NAMALWA (cell line): ENCODE data around the gene SRSF1.
"Not testable (repeated sequence)": the region's sequence is repeated elsewhere in the genome, so short reads cannot be mapped to it uniquely, and the experiment has no call there.

Source experiments
- DNase-seq: peaks from one replicate; pipeline ENCODE4 v3.0.0-alpha.2; 2015; ENCODE audit warnings: low spot score

Gene SRSF1, protein sequence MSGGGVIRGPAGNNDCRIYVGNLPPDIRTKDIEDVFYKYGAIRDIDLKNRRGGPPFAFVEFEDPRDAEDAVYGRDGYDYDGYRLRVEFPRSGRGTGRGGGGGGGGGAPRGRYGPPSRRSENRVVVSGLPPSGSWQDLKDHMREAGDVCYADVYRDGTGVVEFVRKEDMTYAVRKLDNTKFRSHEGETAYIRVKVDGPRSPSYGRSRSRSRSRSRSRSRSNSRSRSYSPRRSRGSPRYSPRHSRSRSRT

DNA sequence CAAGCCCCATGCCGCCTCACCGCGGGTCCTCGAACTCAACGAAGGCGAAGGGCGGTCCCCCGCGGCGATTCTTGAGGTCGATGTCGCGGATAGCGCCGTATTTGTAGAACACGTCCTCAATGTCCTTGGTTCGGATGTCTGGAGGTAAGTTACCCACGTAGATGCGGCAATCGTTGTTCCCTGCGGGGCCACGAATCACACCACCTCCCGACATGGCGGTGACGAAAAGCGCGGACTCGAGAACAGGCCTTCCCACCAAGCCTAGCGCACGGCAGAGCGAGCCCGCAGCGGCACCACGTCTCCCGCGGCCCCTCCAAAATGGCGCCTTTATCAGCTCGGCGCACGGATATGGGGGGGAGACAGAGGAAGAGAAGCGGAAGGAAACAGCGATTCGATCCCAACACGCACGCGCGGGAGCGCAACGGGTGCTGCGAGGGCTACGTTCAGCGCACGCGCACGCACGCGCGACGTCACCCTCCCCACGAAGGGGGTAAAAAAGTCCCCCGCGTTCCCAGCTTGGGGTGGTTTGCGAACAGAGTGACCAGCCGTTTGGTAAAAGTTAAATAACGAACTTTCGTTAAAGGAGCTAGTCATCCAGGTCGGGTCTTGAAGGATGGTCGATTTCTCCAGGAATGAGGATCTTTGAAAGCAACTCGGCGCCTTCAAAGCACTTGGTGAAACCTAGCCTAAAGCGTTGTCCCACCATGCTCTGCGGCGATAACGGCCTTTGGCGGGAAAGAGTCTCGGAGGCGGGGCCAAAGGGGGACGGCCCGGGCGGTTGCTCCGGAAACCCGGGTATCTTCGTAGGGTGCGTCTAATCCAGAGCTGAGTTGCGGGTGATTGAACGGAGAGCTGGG is at the start of gene SRSF1:
TSS of gene SRSF1 (minus strand) at position 323 of the 857 bp plus-strand sequence. CDS start at position 214, 109 bp downstream.
- DNase-seq = peak; percentile 98

DNA sequence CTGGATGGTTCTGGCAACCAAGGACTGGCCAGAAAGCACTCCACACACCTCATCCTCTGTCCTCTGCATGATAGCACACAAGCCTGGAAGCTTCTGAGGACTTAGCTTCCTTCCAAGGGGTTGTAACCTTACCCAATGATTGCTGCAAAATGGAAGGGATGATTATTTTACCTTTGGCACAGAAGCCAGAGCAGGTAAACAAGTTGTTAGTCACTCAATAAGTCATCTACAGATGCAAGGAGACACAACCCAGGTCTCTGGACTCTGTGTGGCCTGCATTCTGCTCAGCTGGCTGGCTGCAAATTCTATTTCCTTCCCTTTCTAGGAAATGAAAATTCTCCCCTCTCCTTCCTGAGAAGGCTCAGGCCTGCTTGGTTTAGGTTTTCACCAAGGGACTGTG is 49.4 kb upstream of the SRSF1 start:
- DNase-seq = no peak

DNA sequence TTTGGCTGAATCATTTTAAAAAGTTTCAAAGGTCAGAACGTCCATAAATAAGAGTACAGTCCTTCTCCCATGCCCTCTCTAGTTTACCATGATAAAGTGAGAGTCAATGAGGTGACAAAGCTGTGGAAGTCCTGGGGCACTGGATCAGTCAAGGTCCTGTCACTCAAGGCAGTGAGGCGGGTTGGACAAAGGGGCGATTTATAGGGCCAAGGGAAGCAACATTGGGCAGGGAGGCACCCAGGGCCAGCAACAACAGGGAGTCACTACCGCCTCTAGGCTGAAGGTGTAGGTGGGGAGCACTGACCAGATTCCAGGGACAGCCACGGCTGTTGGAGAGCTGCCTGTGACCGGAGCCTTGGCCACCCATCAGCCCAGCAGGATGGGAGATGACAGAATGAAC is 47.6 kb upstream of the SRSF1 start:
- no peak for DNase-seq

DNA sequence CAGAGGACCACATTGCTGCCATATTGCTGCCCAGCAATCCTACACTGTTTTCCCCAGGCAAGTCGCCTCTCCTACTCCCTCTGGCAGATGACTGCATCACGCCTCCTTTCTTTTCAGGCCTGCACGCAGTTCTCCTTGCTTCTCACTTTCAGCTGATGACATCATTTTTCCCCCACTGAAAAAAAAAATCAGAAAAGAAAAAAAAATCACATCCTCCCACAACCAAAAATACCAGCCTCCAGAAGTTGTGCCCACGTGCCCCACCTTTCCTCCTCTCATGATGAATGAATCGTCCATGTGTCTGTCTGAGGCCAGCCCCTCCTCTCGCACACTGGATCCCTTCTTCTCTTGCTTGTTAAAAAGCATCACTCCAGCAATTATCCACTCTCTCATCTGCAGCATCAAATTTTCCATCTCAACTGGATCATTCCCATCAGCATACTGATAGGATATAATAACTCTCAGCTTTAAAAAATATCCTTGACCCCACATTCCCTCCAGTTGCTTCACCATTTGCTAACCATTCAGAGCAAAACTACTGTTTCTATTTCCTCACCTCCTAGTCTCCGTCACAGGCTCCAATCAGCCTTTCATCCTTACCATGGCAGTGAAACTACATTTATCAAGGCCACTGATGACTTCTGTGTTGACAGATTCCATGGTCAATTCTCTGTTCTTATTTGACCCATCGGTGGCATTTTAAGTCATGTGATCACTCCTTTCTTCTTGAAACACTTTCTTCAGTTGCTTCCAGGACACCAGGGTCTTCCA is 46.1 kb upstream of the SRSF1 start:
- DNase-seq = no peak

DNA sequence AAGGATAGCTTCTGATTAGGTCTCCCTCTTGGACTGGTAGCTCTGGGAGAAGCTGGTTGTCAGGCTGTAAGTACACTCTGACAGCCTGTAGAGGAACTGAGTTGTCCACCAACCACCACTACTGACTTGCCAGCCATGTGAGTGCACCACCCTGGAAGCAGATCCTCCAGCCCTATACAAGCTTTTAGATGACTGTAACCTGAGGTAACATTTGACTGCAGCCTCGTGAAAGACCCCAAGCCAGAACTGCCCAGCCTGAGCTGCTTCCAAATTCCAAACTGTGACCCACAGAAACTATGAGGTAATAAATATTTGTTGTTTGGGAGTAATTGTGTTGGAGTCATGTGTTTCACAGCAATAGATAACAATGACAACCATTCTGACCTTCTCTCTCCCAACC is 45.4 kb upstream of the SRSF1 start:
- DNase-seq = no peak

DNA sequence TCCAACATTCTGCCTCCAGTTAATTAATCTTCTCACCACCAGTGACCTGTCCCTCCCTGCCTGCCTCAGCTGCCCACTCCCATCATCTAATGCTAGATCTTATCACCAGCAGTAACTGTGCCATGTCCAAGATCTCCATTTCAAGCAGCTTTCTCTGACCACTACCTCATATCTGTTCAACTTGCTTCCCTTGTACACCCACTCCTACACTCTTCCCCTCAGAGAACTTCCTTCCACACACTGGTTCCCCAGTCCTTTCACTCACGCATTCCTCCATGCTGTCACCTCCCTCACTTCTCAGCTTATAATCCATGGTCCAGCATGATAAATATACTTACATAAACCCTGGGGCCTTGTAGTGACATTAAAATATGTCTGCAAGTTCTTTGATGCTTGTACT is 44.4 kb upstream of the SRSF1 start:
- DNase-seq = no peak

DNA sequence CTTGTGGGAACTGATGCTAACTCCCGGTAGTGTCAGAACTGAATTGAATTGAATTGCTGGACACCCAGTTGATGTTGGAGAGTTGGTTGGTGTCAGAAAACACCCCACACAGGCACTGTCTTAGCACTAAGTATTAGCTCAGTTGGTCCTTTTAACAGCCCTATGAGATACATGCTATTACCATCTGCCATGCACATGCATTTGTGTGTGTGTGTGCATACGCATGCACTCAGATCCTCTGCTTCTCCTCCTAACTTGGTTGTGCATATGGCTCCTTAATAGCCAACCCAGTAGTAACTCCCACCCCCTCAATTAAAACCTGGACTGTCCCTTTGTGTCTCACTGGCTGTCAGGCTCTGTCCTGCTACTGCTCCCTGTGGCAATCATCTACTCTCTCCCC is 43.9 kb upstream of the SRSF1 start:
- no peak for DNase-seq

DNA sequence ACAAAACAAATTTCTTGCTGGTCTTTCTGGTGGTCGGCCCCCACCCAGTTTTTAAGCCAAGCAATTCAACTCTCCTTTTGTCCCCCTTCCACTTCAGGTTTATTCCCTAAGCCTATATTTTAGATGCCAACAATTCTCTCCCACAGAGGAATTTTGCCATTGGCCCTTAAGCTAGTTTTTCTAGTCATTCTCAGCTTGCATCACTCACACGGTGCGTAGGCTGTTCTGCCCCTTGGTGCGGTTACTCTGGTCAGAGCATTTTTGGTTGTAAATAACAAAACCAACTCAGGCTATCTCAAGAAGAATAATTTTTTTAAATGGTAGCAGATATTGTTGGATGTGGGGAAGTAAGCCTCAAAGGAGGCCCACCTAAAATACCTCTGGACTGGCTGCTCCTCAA is 42.5 kb upstream of the SRSF1 start:
- DNase-seq = no peak

DNA sequence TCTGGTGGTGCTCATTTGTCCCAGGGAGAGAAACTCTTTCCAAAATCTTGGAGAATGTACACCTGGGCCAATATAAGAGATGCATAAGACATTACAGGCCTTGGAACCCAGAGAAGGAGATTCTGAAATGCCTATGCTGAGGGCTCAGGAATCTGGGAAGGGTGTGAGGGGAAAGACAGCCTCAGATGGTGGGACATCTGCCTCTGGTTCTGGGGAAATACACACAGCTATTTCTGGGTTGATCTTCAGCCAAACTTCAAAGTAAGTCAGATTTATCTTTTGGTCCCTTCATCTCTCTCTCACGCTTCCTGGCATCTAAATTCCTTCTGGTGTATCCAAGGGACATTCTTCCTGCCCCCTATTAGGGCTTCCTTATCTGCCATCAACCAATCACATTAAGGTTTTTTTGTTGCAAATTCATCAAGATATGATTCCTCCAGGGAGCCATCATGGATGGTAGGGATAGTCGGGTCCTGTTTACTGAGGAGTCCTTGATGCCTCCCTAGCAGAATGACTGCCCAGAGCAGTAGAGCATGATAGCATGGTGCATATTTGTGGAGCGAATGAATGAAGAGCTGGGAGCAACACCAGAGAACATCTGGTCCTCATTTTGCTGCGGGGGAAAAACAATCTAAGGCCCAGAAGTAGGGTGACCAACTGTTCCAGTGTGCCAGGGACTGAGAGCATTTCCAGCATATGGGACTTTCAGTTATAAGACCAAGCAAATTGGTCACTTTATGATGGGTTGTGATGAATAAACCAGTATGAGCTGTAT is 40.5 kb upstream of the SRSF1 start:
- no peak for DNase-seq

DNA sequence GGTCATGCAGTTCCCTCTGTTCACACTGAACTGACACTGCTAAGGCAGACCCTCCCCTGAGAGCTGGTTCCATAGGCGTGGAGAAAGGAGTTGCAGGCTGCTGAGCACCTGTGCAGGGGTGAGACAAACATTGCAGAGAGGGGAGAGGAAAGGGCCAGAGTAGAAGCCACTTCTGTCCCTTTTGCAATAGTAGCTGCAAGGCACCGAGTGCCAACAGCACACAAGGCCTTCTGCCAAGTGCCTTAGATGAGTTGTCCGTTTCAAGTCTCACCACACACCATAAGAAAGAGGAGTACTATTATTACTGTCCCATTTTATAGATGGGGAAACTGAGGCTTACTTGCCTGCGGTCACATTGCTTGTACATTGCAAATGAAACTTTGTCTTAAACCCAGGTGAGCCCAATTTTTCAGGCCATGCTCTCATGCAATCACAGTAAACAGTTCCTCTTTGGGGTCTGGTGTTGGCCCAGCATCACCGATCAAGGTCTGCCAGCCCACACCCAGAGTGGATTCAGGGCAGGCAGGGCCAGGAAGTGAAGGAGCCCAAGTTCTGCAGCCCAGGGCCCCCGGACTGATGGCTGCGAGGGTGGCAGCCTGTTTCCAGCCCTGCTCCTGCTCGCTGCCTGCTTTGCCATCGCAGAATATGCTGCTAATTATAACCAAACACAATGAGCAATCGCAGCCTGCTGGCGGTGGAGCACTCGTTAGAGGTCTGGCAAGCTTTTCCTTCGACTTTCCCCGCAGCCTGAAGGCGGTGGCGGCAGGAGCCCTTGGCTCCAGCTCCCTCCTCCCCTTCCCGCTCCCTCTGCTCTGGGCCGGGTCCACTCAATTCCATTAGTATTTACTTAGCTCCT is 39.4 kb upstream of the SRSF1 start:
- DNase-seq = no peak

DNA sequence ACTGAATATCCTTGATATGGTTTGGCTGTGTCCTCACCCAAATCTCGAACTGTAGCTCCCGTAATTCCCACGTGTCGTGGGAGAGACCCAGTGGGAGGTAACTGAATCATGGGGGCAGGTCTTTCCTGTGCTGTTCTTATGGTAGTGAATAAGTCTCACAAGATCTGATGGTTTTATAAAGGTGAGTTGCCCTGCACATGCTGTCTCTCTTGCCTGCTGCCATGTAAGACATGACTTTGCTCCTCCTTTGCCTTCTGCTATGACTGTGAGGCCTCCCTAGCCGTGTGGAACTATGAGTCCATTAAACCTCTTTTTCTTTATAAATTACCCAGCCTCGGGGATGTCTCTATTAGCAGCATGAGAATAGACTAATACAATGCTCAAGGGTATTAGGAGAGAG is 37.2 kb upstream of the SRSF1 start:
- not testable (repeated sequence) for DNase-seq

DNA sequence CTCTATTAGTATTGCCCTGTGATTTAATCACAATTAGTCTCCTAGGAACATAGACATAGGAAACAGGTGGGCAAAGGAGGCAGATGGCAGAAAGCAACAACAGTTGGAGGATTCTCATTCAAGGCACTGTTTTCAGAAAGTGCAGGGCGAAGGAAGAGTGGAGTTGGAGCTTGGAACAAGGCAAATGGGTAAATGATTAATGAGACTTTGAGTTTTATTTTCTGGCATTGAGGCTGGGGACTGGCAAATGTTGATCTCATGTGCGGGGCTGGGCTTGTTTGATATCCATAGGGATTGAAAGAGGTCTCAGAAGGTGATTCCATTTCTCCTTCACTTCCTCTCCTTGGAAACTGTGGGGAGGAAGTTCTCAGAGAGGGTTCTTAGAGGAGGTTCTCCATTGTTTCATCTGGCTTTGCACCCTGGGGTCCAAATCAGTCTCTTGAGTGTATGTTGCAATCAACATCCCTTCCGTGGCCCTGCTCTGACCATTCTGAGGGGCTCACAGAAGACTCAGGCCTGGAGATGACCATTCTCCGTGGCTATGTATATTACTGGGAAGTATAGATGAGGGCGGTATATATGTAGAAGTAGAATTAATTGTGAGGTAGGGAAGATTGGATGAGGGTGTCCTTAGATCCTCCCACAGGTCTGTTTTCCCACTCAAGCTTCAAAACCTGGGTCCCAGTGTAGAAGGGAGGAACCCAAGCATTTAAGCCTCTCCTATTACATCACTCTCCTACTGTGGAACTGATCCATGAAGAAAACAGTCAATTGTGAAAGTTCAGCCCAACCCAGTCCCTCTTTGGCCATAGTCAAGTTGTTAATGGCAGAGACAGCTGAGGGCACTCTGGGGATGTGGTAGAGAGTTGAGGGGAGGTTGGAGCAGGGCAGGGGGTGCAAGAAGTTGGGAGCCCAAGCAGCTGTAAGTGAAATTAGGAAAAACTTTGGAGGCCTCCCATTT is 36.5 kb upstream of the SRSF1 start:
- no peak for DNase-seq

DNA sequence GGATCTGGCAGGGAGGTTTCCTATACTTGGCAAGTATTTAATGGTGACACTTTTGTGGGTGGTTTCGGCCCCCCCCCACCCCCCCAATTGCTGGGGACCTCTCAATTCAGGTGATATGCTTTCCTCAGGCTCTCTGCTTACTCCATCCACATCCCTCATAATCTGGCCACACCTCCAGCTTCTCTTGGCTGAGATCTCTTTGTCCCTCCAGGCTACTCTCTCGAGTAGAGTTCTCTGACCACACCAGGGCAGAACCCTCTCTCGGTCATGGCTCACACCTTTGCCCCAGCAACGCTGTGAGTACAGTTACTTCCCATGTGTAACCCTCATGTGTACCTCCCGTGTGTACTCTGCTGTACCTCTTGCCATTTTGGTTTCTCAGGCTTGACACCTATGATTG is 34.1 kb upstream of the SRSF1 start:
- DNase-seq = no peak

DNA sequence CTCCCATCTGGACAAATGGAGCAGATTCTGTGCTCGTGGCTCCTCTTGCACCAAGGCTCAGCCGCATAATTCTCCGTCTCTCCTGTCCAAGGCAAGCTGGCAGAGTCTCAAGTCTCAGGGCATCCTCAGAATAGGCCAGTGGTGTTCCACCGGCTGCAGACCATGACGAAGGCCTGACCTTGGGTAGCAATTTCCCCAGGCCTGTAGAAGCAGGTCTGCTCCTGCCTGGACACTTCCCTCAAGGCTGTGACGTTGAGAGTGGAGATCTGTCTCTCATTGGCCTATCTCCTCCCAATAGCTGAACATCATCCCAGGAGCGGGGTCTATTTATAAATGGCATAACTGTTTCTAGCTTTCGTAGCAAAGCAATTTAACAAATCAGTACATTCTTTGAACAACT is 33.3 kb upstream of the SRSF1 start:
- DNase-seq = no peak

DNA sequence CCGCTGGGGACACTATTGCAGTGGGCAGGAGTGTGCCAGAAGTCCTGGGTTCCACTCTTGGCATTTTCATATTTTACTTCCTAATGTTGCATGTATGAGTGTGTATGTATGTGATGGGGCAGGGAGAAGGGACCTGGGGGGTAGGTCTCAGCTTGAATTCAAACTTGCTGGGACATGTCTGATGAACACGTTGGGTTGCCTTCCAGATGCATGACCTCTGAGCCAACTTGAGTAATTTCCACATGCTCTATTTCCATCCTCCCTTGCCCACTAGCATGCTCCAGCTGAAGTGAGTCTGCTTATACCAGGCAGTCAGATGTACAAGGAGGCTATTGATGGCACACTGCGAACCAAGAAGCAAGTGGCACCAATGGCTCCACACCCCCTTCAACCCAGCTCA is 32.9 kb upstream of the SRSF1 start:
- no peak for DNase-seq

DNA sequence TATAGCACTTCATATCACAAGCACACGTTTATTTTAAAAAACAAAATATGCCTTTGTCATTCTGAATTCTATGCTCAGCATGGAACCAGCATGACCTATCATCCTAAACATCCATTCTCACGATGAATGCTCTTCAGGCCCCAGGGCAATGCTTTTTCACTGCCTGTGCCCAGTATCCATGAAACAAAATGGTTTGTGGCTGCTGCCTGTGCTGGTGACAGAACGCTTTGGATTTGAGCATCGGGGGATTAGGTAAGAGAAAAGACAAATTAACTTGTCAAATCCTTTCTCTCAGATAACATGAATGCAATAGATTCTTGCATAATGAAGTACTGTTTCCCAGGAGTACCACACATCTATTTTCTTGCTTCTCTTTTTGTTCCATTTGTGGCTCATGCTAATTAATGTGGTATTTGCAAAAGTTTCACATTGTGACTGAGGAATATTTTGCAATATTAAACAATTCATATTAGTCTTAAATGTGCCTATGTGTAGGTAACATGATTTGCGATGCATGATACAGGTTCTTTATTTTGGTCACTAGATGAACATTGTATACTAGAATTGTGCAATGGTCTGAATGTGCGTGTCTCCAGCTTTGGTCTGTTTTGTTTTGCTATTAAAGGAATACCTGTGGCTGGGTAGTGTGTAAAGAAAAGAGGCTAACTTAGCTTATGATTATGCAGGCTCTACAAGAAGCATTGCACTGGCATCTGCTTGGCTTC is 25.8 kb upstream of the SRSF1 start:
- DNase-seq = no peak

DNA sequence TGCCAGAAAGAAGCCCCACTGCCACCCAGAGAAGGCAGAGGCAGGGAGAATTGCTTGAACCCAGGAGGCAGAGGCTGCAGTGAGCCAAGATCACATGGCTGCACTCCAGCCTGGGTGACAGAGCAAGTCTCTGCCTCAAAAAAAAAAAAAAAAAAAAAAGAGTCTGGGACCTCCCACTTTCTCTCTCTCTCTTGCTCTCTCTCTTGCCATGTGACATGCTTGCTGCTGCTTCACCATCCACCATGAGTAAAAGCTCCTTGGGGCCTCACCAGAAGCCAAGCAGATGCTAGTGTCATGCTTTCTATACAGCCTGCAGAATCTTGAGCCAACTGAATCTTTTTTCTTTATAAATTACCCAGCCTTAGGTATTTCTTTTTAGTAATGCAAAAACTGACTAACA is 21.5 kb upstream of the SRSF1 start:
- DNase-seq = no peak

DNA sequence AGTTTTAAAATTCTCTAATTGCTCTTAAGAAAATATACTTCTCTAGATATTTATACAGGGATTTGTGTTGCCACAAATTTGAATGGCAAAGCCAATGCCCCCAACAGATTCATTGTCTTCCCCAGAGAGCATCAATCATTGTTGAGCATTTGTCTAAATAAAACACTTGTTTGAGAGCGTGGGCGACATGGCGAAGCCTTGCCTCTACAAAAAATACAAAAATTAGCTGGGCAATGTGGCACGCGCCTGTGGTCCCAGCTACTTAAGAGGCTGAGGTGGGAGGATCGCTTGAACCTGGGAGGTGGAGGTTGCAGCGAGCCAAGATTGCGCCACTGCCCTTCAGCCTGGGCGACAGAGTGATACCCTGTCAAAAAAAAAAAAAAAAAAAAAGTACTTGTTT is 13.4 kb upstream of the SRSF1 start:
- no peak for DNase-seq

DNA sequence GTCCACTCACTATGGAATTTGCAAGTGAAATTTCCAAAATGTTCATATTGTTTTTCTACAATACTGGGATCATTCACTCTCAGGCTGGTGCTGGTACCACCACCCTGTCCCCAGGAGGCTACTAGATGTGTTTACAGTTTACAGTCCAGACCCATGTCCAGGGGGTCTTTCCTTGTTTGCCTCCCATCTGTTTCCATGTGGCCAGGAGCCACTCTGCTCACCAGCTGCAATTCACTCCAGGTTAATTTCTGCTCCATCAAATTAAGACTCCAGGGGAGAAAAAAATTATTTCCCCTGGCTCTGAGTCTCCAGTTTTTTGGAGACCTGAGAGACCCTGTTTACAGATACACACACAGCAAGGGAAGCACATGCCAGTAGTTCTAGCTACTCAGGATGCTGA is 12.5 kb upstream of the SRSF1 start:
- DNase-seq = no peak
